ENCODE measurements around the gene PARP6. TPM values are rescaled to one million over a fixed set of nuclear protein-coding genes. Genes with fewer than 3 reads are reported as not detected.
A peak's percentile ranks its signal among the peaks of the same experiment; 100 is the strongest.

PARP6 gene
- total RNA-seq, 1 donor from 2014 or later = 55.4 TPM

DNA sequence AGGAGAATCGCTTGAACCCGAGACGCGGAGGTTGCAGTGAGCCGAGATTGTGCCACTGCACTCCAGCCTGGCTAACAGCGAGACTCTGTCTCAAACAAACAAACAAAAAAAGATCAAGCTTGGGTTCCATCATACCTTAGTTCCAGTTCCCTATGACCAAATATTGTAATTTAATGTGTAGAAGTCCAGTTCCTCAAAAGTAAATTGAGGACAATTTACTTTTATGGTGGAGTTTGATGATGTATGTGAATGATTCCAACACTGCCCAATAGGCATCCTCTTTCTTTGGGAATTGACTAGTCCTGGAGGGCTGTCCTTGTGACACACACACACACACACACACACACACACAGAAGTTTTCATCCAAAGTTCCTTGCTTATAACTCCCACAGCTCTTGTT, 38.6 kb downstream of the PARP6 start:
- no peak for FAIRE-seq
- no peak for DNase-seq (ENCODE audit: low spot score in 2 of 2)

GRCh38 chr15:72231833-72232478, 40.4 kb downstream of the PARP6 start:
- DNase-seq (ENCODE audit: low spot score in 2 of 2) (peak; percentile 21 to 49), FAIRE-seq (no peak)

DNA sequence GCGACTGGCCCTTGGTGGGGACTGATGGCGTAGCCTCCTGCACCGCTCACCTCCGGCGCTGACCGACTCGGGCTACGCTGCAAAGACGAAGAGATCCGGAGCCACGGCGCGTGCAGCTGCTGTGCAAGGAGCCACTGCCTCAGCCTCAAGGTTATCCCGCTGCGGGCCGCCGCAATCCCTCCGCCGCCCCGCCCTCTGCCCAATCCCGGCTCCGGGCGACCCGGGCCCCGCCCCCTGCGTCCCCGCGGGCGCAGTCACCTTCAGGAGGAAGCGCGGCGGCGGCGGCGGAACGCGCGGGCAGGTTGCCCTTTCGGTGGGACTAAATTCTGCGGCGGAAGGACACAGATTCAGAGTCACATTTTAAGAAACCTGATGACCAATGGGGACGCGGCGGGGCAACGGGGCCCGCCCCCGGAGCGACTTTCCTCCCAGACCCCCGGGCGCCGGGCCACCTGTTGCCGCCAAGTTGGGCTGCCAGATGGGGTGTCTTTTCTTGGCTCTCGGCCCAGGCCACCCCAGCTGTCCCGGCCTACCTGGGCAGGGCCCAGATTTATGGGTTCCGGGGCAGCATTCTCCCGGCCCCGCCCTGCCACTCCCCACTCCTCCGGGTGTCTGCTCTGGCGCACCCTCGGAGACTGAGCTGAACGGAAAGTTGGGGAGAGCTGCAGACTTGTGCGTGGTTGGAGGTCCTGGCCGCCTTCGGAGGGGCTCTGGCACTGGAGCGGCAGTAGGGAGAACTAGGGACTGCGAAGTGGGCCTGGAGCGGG, 41.1 kb downstream of the PARP6 start, which contains the start of gene PKM:
Gene PKM, minus strand, starts transcription at position 125 of the 767 bp plus-strand sequence. CDS start 12,093 bp downstream, outside the sequence.
- DNase-seq (ENCODE audit: low spot score in 2 of 2) = peak; percentile 85 to 86
- no peak for FAIRE-seq

- FAIRE-seq (no peak), DNase-seq (ENCODE audit: low spot score in 2 of 2) (peak; percentile 85 to 91)
These were observed 41.9 kb downstream of the PARP6 start for GRCh38 chr15:72230197-72231065.

GRCh38 chr15:72229947-72230196, 42.5 kb downstream of the PARP6 start:
- no peak for DNase-seq (ENCODE audit: low spot score in 2 of 2)
- no peak for FAIRE-seq

GRCh38 chr15:72229076-72229946, 43.0 kb downstream of the PARP6 start:
- FAIRE-seq (no peak), DNase-seq (ENCODE audit: low spot score in 2 of 2) (peak in 1 of 2 donors; percentile 23)

GRCh38 chr15:72227720-72228119, 44.6 kb downstream of the PARP6 start:
- FAIRE-seq (no peak), DNase-seq (ENCODE audit: low spot score in 2 of 2) (no peak)

GRCh38 chr15:72227192-72227586, 45.2 kb downstream of the PARP6 start:
- FAIRE-seq (no peak), DNase-seq (ENCODE audit: low spot score in 2 of 2) (no peak)

- no peak for DNase-seq (ENCODE audit: low spot score in 2 of 2)
- no peak for FAIRE-seq
These were observed 49.1 kb downstream of the PARP6 start for GRCh38 chr15:72223278-72223677.

- DNase-seq (ENCODE audit: low spot score in 2 of 2) (no peak), FAIRE-seq (no peak)
These were observed 50.0 kb downstream of the PARP6 start for GRCh38 chr15:72222393-72222792.

GRCh38 chr15:72220687-72221086, 51.7 kb downstream of the PARP6 start:
- DNase-seq (ENCODE audit: low spot score in 2 of 2) (no peak), FAIRE-seq (no peak)

GRCh38 chr15:72217216-72217615, 55.1 kb downstream of the PARP6 start:
- DNase-seq (ENCODE audit: low spot score in 2 of 2) (no peak), FAIRE-seq (no peak)

DNA sequence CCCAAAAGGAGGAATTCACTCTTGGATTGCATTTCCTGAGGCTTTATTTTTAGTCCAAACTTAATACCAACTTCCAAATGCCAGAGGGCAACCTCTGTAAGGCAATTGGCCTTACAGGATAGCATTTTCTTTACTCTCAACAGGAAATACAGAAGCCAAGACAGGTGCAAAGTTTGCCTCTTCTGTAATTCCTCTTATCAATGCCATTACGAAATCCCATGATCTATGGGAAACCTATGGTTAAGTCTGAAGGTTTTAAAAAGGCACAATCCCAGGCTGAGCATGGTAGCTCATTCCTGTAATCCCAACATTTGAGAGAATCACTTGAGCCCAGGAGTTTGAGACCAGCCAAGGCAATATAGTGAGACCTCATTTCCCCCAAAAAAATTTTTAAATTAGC, 56.3 kb downstream of the PARP6 start:
- no peak for DNase-seq (ENCODE audit: low spot score in 2 of 2)
- no peak for FAIRE-seq

- FAIRE-seq = no peak
- no peak for DNase-seq (ENCODE audit: low spot score in 2 of 2)
These were observed 64.7 kb downstream of the PARP6 start for GRCh38 chr15:72207558-72208085.

DNA sequence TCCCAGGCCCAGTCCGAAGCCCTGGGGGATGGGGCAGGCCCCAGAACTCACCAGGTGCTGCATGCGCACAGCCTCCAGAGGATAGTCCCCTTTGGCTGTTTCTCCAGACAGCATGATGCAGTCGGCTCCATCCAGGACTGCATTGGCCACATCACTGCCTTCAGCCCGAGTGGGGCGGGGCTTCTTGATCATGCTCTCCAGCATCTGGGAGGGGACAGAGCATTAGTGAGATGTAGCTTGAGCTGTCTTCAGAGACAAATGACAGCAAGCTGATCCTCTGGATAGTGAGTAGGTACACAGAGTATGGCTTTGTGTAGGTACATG, 65.7 kb downstream of the PARP6 start:
- DNase-seq (ENCODE audit: low spot score in 2 of 2) (no peak), FAIRE-seq (no peak)

GRCh38 chr15:72205896-72206676, 66.3 kb downstream of the PARP6 start:
- FAIRE-seq (no peak), DNase-seq (ENCODE audit: low spot score in 2 of 2) (no peak)

DNA sequence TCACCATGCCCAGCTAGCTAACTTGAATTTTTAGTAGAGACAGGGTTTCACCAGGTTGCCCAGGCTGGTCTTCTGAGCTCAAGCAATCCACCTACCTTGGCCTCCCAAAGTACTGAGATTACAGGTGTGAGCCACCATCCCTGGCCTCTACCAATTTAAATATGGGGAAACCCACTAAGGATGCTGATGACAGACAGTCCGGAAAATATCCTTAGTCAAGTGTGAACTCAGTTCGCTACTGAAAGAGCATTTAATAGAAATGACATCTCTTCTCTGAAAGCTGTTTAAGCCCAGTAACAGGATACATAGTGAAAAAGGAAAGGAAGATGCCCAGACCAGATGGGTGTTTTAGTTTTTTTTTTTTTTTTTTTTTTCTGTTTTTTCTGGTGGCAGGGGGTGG, 67.1 kb downstream of the PARP6 start:
- DNase-seq (ENCODE audit: low spot score in 2 of 2) = no peak
- FAIRE-seq = no peak

- FAIRE-seq (no peak), DNase-seq (ENCODE audit: low spot score in 2 of 2) (peak; percentile 67 to 73)
These were observed 68.9 kb downstream of the PARP6 start for GRCh38 chr15:72203507-72203837.

DNA sequence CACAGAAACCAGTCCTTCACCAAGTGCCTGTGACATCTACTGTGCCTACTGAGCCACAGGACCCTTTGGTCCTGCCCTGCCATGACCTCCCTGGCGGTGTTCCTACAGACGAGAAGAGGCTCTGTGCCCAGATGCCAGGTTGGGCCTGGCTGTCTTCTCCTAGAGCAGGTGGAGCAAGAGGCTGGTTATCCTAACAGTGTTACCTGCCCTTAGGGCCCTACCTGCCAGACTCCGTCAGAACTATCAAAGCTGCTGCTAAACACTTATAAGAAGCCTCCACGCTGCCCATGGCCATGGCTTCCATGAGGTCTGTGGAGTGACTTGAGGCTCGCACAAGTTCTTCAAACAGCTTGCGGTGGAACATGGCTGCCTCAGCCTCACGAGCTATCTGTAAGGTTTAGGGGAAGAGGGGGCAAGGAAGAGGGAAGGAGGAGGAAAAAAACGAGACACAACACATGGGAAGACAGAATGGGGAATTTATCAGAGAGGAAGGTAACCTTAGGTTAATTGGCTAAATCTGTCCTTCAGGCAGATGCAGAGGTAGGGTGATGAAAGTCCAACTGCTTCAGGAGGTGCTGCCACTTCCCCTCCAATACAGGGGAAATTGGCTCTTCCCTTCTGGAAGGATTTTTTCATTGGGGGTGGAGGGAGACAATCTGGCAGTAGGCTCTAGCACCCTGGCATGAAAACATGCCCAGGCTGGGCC, 69.4 kb downstream of the PARP6 start:
- FAIRE-seq = no peak
- DNase-seq (ENCODE audit: low spot score in 2 of 2) = no peak
